T1000 (cell line): ENCODE measurements around the gene EYA3.

ENCODE experiments used
- DNase-seq: peaks from one replicate; lab custom pipeline; 2025; ENCODE audit warnings: mixed read lengths; lab: John Stamatoyannopoulos, UW

EYA3 gene

DNA sequence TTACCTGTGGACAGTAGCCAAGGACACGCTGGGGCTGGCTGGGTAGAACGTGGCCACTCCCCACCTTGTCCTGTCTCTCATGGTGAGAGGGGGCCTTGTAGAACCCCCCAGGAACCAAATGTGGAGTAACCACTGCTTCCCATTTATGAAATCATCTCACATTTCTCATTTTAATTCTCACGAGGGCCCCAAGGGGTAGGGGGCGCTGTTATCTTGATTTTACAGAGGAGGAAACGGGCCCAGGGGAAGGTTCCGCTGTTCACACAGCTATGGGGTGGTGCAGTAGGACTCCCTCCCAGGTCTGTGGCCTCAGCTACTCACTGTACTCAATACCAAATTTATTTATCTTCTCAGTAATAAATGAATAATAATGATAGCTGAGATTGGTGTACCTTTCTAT lies 148.1 kb downstream of the EYA3 start:
- no peak for DNase-seq

- no peak for DNase-seq
Observed at GRCh38 chr1:27938488-27938887, 149.9 kb downstream of the EYA3 start.

GRCh38 chr1:27937524-27937836 lies 150.9 kb downstream of the EYA3 start:
- DNase-seq = no peak

DNA sequence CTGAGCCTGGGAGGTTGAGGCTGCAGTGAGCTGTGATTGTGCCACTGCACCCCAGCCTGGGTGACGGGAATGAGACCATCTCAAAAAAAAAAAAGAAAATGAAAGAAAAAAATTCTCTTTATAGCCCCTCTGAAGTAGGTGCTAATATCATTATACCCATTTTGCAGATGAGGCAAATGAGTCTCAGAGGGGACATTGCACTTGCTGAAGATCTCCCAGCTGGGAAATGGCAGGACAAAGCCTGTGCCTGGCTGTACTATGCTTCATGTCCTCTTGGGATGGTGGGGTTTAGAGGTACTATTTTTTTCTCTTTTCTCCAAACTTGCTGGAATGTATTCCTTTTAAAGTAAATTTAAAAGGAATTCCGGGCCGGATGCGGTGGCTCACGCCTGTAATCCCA lies 152.0 kb downstream of the EYA3 start:
- no peak for DNase-seq

GRCh38 chr1:27935721-27936120 lies 152.7 kb downstream of the EYA3 start:
- DNase-seq = no peak

- no peak for DNase-seq
Observed at GRCh38 chr1:27934818-27935549, 153.4 kb downstream of the EYA3 start, which contains the start of gene SMPDL3B. Gene SMPDL3B (plus strand): TSS chr1:27935000. CDS start chr1:27935184, 184 bp downstream.

- DNase-seq = no peak
Observed at GRCh38 chr1:27931759-27932158, 156.7 kb downstream of the EYA3 start.

DNA sequence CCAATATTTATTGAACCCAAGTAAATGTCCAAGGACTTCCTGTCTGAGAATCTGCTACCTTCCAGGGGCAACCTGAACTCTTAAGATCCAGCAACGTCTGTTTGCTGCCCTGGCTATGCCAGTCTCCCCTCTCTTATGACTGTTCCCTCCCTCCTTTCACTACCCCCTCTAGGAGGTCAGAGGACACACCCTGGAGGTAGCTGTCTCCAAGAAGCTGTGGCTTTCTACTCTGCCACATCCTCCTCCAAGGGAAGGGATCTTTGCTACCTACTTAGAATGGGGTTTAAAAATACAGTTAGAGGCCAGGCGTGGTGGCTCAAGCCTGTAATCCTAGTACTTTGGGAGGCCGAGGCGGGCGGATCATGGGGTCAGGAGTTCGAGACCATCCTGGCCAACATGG lies 157.2 kb downstream of the EYA3 start:
- no peak for DNase-seq

- DNase-seq = no peak
Observed at GRCh38 chr1:27928216-27928954, 160.0 kb downstream of the EYA3 start.

DNA sequence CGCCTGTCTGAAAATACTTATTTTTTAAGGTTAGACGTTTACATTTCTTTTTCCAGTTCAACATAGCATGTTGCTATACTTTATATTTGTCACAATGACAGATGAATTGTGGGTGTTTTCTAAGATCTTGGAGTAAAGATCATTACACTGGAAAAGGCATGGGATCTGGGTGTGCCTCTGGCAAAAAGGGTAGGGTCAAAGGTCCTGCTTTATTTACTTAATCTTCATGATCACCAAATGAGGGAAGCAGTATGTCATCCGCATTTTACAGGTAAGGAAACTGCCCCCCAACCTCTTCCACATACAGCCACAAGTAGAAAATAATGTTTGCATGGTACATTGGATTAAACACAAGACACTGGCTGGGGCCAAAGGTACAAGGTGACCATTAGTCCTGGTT lies 166.1 kb downstream of the EYA3 start:
- no peak for DNase-seq
